NCI-H1436 treated with DMSO at 0.1 percent for 48 hours (cell line): Measurements from ENCODE around the gene KIAA0825.

Source experiments
- DNase-seq: peaks from one replicate; lab custom pipeline; 2025; lab: John Stamatoyannopoulos, UW

The KIAA0825 gene

DNA sequence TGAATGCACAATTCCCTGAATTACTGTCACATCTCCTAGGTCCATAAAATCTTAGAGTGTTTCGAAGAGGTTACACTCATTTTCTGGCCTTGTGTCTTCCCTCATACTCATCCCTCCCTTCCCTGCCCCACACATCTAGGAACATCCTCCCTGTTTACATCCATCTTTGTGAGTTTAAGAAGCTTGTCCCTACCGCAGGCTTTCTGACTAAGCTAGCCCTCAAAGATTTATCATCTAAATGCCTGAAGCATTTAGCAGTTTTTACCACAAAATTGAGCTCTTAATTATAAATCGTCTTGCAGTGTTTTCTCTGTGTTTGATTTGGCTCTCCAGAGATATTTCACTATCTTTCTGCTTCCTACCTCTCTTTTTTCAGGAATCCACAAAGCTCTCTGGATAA is 374.8 kb downstream of the KIAA0825 start:
- no peak for DNase-seq

DNA sequence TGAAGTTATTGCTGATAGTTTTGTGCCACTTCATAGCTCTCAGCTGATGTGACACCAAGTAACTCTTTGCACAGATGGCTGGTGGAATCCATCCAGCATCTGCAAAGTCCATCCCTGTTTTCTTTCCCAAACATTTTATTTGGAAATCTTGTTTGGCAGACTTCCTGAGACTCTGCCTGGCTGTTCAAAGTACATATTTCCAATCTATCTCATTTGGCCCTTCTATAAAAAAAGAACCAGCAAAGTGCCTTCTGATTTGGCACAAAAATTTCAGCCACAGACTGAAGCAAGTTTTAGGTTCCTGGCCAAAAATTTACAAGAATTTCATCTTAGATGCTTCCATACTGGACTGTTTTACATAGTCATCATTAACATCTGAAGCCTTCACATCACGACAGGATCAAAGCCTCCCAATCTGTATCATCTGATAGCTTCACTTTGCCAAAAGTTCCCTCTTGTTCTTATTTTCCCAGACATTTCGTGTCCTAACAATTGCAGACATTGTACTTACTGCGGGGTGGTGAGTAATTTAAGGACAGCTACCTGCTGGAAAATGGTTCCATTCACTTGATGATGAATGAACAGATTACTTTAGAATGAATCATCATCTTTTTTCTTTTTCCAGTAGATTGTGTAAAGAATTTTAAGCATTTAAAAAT is 377.3 kb downstream of the KIAA0825 start:
- no peak for DNase-seq

DNA sequence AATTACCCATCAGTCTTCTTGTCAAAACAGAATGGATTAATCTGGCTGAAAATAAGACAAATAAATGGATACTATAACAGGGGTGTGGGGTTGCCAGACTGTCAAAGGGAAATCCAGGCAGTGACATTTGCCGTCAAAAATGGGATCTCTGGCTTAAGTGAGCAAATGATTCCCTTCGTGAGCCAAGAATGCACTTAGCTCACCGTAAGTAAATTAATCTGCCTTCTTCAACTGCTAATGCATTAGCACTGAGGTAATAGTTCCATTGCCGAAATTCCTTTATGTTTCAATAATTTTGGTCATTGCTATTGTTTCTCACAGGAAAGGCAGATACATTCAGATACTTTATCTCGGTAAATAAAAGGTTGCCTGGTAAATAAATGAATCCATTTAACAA is 377.8 kb downstream of the KIAA0825 start:
- DNase-seq = no peak

DNA sequence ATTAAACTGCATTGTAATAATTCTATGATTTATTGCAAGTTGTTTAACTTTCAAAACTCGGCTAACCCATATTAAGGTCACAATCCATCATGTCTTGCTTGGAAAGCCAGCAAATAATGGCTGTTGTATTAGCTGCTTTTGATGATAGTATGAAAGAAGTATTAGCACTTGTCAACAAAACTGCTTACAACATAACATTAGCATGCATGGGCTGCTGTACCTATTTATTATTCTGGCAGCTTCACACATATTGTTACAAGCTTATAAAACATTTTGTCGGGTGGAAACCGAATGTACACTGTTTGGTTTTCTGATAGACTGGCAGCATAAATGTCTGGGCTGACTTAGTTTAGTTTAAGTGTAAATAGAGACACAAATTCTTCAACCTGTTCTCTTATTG is 378.3 kb downstream of the KIAA0825 start:
- no peak for DNase-seq

DNA sequence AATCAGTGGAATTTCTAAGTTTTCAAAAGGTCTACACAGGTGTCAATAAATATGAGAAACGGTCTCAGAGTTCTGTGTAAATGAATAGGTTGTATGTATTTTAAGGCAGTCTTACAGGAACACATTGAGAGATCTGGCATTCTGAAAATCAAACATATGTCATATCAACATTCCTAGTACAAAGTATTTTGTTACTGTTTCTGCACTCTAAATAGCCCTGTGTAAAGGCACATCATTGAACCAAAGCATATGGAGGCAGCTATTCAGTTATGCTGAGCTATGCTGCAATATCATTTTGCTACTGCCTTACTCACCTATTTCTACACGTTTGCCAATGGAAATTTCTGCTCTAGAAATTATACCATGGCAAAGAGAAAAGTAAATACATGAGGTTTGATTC is 379.1 kb downstream of the KIAA0825 start:
- DNase-seq = no peak

DNA sequence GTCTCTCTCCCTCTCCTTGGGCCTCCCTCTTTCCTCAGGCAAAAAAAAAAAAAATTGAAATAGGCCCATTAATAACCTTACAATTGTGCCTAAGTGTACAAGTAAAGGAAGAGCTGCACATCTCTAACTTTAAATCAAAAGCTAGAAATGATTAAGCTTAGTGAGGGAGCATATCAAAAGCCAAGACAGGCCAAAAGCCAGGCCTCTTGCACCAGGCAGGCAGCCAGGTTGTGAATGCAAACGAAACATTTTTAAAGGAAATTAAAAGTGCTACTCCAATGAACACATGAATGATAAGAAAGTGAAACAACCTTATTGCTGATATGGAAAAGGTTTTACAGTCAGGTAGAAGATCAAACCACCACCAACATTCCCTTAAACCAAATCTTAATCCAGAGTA is 383.4 kb downstream of the KIAA0825 start:
- DNase-seq = no peak

DNA sequence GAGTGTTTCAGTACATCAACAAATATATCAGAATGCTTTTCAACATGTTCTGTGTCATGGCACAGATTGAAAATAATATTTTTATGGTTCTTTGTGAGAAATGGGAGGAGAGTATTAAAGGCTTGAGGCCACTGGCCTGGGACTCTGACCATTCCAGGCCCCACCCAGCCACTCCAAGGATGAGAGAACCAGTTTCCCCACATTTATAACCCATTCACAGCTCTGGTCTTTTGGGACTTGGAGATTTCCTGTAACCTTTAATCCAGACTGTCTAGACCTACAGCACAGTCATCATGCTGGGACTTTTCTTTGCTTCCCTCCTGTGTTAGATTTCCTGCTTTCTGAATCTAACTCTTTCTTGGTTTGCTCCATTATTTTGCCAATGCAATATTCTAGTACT is 389.6 kb downstream of the KIAA0825 start:
- no peak for DNase-seq

DNA sequence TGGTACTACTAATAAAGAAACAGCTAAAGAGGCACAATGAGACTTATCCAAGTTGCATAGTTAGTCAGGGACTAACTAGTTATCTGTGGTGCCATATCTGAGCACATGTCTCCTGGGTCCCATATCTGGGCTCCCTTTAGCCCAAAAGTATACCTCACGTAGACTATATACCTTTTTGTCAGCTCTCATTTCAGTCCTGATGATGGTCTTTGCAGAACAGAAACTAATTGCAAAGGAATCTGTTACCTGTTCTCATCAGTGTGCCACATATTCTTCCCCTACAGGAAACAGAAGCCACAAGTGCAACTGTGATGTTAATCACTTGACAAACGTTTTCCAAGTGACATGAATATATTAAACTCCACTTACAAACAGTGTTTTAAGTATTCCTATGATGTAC is 395.2 kb downstream of the KIAA0825 start:
- DNase-seq = no peak

DNA sequence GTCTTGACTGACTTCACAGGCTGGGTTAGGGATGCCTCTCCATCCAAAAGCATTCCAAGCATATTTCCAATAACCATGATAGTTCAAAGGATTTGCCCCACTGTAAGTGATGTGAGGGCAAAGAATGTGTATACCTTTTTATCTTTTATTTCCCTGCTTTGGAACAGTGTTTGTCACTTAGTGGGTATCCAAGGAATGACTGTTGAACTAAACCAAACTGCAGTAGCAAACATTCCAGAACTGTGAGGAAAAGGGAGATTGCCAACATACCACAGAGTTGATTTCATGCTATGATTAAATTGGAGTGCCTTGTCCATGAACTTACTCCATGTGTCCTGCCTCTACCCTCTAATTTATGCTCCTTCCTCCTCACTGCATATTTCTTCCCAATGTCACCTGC is 400.0 kb downstream of the KIAA0825 start:
- no peak for DNase-seq

DNA sequence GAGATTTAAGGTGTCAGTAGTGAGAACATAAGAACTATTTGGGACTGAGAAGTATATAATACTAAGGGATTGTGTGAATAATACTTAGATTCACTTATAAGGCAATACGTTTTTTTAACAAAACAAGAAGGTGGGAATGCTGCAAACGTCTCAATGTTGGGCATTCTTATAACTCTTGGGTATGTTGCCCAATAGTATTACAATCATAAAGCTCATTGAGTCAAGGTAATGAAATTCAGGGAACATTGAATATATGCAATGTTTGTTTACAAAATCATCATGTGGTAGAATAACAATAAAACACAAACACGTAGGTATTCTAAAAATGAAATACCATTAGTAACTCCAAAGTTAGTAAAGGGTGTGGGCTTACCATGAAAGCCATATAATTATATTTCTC is 400.7 kb downstream of the KIAA0825 start:
- DNase-seq = no peak

DNA sequence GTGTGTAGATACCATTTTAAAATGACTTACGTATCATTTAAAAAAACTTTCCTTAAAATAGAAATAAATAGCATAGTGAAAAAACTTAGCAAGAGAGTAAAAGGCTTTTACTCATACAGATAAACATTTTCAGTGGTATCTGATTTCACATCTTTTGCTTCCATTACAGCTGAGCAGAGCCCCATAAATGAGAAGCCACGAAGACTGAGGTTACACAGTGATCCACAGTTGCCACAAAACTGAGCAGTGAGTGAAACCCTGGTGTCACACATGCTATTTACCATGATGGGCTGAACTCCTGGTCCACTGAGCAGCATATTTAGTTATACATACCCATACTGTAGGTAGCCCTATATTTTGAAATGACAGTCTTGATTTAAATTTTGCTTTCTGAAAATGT is 401.2 kb downstream of the KIAA0825 start:
- DNase-seq = no peak

DNA sequence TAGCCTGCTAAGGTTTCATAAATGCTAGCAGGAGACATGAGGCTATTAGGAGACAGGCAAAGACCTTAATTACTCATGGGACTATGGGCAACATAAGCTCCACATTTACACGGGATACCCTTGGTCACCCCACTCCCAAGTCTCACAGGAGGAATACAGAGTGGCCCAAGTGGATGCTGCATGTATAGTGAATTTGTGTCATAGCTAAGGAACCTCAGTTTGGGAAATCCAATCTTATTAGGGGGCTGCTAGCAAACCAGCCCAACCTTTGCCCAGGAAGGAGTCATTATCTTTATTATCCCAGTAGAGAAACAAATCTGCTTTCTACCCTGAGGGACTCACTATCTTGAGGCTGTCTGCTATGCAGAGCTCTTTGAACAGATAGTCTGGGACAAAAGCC is 405.9 kb downstream of the KIAA0825 start:
- no peak for DNase-seq

DNA sequence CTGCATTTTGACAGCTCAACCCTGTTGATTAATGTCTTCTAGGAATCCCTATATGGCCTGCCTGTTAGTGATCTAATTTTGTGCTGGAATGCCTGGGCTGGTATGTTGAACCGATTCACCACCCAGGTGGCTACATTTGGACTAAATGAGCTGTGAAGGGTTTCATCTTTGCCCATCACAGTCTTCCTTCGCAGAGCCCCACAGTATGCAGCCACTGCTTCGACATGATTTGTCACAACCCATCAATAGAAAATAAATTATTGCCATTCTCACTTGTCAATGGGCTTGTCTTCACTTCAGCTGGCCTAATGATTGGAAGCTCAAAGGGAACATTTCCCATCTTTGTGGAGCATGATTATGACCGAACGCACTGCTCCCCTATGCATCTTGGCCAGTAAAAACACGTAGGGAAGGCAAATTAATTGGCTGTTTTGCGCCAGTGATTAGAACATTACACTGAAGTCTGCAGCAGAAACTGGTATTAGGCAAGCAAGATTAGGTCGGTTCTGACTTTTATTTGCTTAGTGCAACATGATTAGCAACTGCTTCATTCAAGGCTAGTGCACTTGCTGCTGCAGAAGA is 408.5 kb downstream of the KIAA0825 start:
- DNase-seq = no peak

DNA sequence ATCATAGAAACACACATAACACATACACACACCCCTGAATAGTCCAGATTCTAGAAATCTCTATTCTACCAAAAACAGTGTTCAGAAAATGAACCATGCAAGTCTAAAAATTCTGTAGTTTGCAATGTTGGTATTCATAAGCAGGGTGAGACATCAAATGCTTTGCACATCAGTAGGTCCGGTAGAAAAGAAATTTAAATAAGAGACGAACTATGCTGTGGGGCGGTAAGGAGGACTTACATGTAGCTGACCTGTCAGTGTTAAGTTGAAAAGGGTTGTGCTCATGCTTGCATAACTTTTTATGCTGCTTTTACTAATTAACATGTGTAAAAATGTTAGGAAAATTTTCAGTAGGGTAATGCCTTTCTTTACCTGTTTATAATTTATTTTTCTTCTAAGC is 409.1 kb downstream of the KIAA0825 start:
- DNase-seq = no peak

DNA sequence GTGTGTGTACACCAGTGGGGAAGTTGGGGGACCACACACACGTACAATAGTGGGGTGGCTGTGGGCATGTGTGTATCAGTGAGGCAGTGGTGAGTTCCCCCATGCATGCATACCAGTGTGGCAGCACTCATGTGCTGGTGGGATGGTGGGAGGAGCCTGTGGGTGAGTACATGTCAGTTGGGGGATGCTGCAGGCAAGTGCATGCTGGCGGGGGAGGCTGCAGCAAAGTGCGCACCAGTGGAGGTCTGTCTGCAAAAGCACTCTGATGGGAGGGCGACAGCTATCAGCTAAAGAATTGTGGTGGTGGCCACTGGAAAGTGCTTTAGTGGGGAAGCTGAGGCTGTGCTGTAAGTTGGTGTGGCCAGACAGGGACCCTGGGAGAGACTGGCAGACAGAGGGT is 418.8 kb downstream of the KIAA0825 start:
- DNase-seq = no peak

DNA sequence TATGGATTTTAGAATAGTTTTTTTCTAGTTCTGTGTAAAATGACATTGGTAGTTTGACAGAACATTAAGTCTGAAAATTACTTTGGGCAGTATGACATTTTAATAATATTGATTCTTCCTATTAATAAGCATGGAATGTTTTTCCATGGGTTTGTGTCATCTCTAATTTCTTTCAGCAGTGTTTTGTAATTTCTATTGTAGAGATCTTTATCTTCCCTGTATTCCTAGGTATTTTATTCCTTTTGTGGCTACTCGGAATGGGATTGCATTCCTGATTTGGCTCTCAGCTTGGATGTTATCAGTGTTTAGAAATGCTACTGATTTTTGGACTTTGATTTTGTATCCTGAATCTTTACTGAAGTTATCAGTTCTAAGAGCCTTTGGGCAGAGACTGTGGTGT is 420.4 kb downstream of the KIAA0825 start:
- DNase-seq = no peak

DNA sequence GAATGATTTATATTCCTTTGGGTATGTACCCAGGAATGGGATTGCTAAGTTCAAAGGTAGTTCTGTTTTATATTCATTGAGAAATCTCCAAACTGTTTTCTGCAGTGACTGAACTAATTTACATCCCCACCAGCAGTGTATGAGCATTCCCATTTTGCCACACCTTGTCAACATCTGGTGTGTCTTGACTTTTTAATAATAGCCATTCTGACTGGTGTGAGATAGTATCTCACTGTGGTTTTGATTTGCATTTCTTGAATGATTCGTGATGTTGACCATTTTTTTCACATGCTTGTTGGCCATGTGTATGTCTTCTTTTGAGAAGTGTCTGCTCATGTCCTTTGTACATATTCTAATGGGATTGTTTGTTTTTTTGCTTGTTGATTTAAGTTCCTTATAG is 421.5 kb downstream of the KIAA0825 start:
- no peak for DNase-seq

DNA sequence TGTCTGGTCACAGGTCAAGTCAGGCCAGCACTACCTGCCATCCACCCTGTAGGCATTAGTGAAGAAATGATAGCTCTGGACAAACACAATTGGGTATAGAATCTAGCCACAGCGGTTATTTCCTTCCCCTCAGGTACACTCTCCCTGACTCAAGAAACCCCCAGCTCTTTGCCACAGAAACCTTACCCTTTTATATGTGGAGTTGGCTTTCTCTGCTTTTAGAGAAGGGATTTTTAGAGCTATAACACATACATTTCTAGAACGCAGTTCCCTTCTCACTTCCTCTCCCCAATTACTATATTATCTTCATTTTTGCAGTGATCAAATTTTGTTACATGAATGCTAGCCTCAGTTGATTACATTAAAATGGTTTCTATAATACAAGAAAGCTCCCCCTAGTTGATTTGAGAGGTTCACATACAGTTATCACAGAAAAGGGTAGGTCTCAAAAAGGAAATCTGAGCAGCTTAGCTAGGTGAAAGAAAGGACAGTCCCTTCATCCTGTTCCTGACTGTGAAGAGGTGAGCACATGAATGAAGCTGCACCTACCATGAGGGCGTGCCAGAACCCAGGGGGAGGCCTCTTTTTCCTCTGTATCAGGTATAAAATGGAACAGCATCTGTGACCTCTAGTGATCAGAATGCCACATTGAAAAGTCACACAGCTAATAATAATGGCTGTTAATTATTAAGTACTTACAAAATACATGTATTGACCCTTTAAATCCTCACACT is 425.6 kb downstream of the KIAA0825 start:
- no peak for DNase-seq

DNA sequence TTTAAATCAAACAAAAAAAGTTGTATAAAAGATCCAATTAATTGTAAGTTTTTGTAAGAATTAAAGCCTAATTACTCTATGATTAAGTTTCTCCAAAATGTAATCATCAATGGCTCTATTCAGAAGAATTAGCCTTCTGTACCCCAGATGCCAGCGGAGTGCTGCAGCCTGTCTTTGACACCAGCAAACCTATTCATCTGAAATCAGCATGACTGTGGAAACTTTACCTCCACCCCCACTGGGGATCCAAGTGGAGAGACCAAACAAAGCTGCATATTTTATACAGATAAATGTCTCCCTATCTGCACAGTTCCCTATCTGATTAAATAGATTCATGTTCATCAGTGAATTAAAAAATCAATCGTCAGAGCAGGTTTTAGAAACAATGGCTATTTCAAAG is 426.8 kb downstream of the KIAA0825 start:
- DNase-seq = no peak

DNA sequence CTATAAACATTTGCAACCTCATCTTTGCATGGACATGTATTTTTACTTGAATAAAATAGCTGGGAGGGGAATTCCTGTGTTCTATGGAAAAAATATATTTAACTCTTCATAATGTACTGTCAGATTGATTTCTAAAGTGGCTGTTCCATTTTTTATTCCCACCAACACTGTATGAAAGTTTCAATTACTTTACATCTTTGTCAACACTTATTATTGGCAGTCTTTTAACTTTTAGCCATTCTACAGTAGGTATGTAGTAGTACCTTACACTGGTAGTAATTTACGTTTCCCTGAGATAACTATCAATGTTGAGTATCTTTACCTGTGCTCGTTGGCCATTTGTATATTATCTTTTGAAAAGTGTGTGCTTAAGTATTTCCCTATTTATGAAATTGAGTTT is 429.7 kb downstream of the KIAA0825 start:
- no peak for DNase-seq

DNA sequence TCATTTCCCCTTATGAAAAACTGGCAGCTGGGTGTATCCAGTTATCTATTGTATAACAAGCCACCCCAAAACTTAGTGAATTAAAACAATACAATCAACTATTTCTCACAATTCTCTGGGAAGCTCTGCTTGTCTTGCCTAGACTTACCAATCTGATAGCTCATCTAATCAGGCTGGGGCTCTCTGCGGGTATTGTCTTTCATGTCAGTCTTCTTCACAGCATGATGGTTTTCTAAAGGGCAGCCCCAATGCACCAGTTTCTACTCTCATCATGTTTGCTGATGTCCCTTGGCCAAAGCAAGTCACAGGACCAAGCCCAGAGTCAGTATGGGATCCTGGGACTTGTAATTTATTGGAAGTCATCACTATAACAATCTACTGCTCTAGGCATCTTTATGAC is 433.5 kb downstream of the KIAA0825 start:
- no peak for DNase-seq

DNA sequence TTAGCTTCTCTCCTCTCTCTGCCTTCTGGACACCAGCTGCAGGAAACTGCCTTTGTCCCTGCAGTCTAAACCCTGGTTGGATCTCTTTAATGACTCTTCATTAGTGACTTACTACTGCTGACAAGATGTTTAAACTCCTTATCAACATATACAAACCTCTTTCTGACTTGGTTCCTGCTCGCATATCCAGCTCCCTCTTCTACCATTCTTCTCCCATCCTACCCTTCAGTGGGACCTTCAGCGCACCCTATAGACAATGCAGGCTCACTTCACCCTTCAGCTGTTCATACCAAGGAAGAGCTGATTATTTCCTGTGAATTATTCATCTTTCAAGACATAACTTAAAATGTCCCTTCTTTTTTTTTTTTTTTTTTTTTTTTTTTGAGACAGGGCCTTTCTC is 436.5 kb downstream of the KIAA0825 start:
- no peak for DNase-seq

DNA sequence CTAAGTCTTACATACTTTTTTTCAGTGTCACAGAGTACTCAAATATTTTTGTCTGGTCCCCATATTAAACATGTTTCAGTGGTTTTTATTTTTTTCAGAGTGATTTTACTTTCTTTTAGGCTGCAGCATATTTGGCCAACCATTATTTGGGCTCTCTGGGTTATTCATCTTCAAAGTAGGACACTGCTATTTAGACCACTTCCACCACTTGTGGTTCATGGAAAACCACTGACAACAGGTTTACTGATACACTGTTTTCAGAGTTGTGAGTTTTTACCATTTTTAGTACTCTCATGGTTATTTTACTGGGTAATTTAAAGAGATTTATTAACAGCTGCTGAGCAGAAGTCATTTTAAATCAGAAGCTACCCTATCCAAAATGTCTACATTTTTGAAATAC is 437.6 kb downstream of the KIAA0825 start:
- no peak for DNase-seq

DNA sequence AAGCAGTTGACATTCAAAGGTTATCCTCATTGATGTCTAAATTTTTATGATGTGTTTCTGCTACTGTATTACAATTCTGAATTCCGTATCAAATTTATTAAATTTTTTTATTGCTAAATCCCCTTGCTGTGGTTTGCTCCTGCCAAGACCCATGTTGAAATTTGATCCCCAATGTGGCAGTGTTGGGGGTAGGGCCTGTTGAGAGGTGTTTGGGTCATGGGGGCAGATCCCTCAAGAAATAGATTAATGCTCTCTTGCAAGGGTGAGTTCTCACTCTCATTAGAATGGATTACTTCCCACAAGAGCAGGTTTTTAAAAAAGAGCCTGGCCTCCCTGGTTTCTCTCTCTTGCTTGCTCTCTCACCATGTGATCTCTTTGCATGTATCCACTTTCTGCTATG is 442.5 kb downstream of the KIAA0825 start:
- DNase-seq = no peak
